ENCODE measurements around the gene ETNK2. TPM values are rescaled to one million over a fixed set of nuclear protein-coding genes. Genes with fewer than 3 reads are reported as not detected.

The ETNK2 gene
- 10 to 100 TPM in 1 of 4 donors, 1 to 10 TPM in 2, under 1 TPM in 1; 0.22 to 52.6 (median 3.2) TPM for polyA plus RNA-seq
- long read RNA-seq, donor 1 = 0 reads
- long read RNA-seq, donor 2, partial matches to known transcripts = 0 of 3 reads
- long read RNA-seq, donor 2, other reads (novel, unspliced or antisense) = 0 of 3 reads
- long read RNA-seq, donor 3, partial matches to known transcripts = 5 of 8 reads
- long read RNA-seq, donor 3, other reads (novel, unspliced or antisense) = 0 of 8 reads
- long read RNA-seq, donor 4 = 0 reads
- long read RNA-seq, donor 5, partial matches to known transcripts = 0 of 1 reads
- long read RNA-seq, donor 5, other reads (novel, unspliced or antisense) = 0 of 1 reads
- long read RNA-seq, donor 6, transcript ETNK2-203 (8 exons, 2,434 nt) = major isoform, 5 of 5 reads
- long read RNA-seq, donor 6, partial matches to known transcripts = 0 of 5 reads
- long read RNA-seq, donor 6, other reads (novel, unspliced or antisense) = 0 of 5 reads
- long read RNA-seq, donor 7 = 0 reads
- long read RNA-seq, donor 8 = 0 reads
- long read RNA-seq, donor 9, partial matches to known transcripts = 0 of 2 reads
- long read RNA-seq, donor 9, other reads (novel, unspliced or antisense) = 0 of 2 reads
- long read RNA-seq, donor 10, partial matches to known transcripts = 0 of 5 reads
- long read RNA-seq, donor 10, other reads (novel, unspliced or antisense) = 0 of 5 reads

- H3K36me3 ChIP-seq (ENCODE audit: control insufficient read depth in 3 of 3, insufficient read depth in 2 of 3, low read depth in 1 of 3, low read length in 3 of 3) = peaks cover 0 to 15% (median 0%) of the 10 kb centered on the region in 3 donors
- H3K4me3 ChIP-seq (ENCODE audit: low read depth in 1 of 3, low read length in 3 of 3) = peak within 1 kb of the TSS; percentile 26 to 62 (median 56)
- H3K4me1 ChIP-seq (ENCODE audit: control insufficient read depth in 3 of 3, insufficient read depth in 2 of 3, low read depth in 1 of 3, low read length in 2 of 3) = peaks cover 0 to 35% (median 0%) of the 10 kb centered on the region in 3 donors
- H3K27ac ChIP-seq (ENCODE audit: low read depth in 1 of 3, low read length in 2 of 3) = peak within 1 kb of the TSS in 1 of 3 donors; percentile 57
- no peak for FAIRE-seq
- DNase-seq = peak in 1 of 2 donors; percentile 88
- no peaks in the 10 kb centered on the region for H3K9me3 ChIP-seq (ENCODE audit: control insufficient read depth in 2 of 2, insufficient read depth in 1 of 2, low read depth in 1 of 2, low read length in 1 of 2)
- 1 to 2% (median 2%) methylated on average over 43 to 94 of the region's 94 CpGs for WGBS, 3 donors
- H3K27me3 ChIP-seq (ENCODE audit: control insufficient read depth in 3 of 3, insufficient read depth in 3 of 3, low read length in 3 of 3) = no peaks in the 10 kb centered on the region
Measured at GRCh38 chr1:204151552-204152309, at the start of gene ETNK2. ETNK2 (minus strand) TSS chr1:204152044; CDS start chr1:204151852, 192 bp downstream.

GRCh38 chr1:204201348-204202040, 49.6 kb upstream of the ETNK2 start:
- Histone ChIP-seq H3K27ac (ENCODE audit: low read depth in 1 of 3, low read length in 2 of 3) (no peak overlapping the region), H3K36me3 (ENCODE audit: control insufficient read depth in 3 of 3, insufficient read depth in 2 of 3, low read depth in 1 of 3, low read length in 3 of 3) (peaks cover 0 to 55% (median 0%) of the 10 kb centered on the region in 3 donors), H3K9me3 (ENCODE audit: control insufficient read depth in 2 of 2, insufficient read depth in 1 of 2, low read depth in 1 of 2, low read length in 1 of 2) (no peaks in the 10 kb centered on the region), H3K4me3 (ENCODE audit: low read depth in 1 of 3, low read length in 3 of 3) (no peak overlapping the region), H3K27me3 (ENCODE audit: control insufficient read depth in 3 of 3, insufficient read depth in 3 of 3, low read length in 3 of 3) (no peaks in the 10 kb centered on the region), H3K4me1 (ENCODE audit: control insufficient read depth in 3 of 3, insufficient read depth in 2 of 3, low read depth in 1 of 3, low read length in 2 of 3) (peaks cover 0 to 31% (median 0%) of the 10 kb centered on the region in 3 donors)
- WGBS, 3 donors = 80 to 87% (median 86%) methylated on average over 12 of the region's 12 CpGs
- FAIRE-seq (no peak), DNase-seq (no peak)

GRCh38 chr1:204199579-204199978, 47.7 kb upstream of the ETNK2 start:
- H3K36me3 ChIP-seq (ENCODE audit: control insufficient read depth in 3 of 3, insufficient read depth in 2 of 3, low read depth in 1 of 3, low read length in 3 of 3) = peaks cover 0 to 58% (median 0%) of the 10 kb centered on the region in 3 donors
- 79 to 82% (median 79%) methylated on average over 9 of the region's 9 CpGs for WGBS, 3 donors
- H3K4me1 ChIP-seq (ENCODE audit: control insufficient read depth in 3 of 3, insufficient read depth in 2 of 3, low read depth in 1 of 3, low read length in 2 of 3) = peaks cover 0 to 40% (median 0%) of the 10 kb centered on the region in 3 donors
- no peaks in the 10 kb centered on the region for H3K27me3 ChIP-seq (ENCODE audit: control insufficient read depth in 3 of 3, insufficient read depth in 3 of 3, low read length in 3 of 3)
- no peaks in the 10 kb centered on the region for H3K9me3 ChIP-seq (ENCODE audit: control insufficient read depth in 2 of 2, insufficient read depth in 1 of 2, low read depth in 1 of 2, low read length in 1 of 2)
- H3K27ac ChIP-seq (ENCODE audit: low read depth in 1 of 3, low read length in 2 of 3) = no peak overlapping the region
- no peak overlapping the region for H3K4me3 ChIP-seq (ENCODE audit: low read depth in 1 of 3, low read length in 3 of 3)
- FAIRE-seq (no peak), DNase-seq (no peak)

GRCh38 chr1:204198348-204199340, 46.8 kb upstream of the ETNK2 start:
- DNase-seq = peak; percentile 47 to 69
- peaks cover 0 to 49% (median 0%) of the 10 kb centered on the region in 3 donors for H3K4me1 ChIP-seq (ENCODE audit: control insufficient read depth in 3 of 3, insufficient read depth in 2 of 3, low read depth in 1 of 3, low read length in 2 of 3)
- H3K9me3 ChIP-seq (ENCODE audit: control insufficient read depth in 2 of 2, insufficient read depth in 1 of 2, low read depth in 1 of 2, low read length in 1 of 2) = no peaks in the 10 kb centered on the region
- WGBS, 3 donors = 40 to 55% (median 50%) methylated on average over 18 of the region's 18 CpGs
- peaks cover 0 to 57% (median 0%) of the 10 kb centered on the region in 3 donors for H3K36me3 ChIP-seq (ENCODE audit: control insufficient read depth in 3 of 3, insufficient read depth in 2 of 3, low read depth in 1 of 3, low read length in 3 of 3)
- H3K4me3 ChIP-seq (ENCODE audit: low read depth in 1 of 3, low read length in 3 of 3) = no peak overlapping the region
- no peak for FAIRE-seq
- no peaks in the 10 kb centered on the region for H3K27me3 ChIP-seq (ENCODE audit: control insufficient read depth in 3 of 3, insufficient read depth in 3 of 3, low read length in 3 of 3)
- H3K27ac ChIP-seq (ENCODE audit: low read depth in 1 of 3, low read length in 2 of 3) = peak overlapping the region in 1 of 3 donors; percentile 51

GRCh38 chr1:204197068-204197467, 45.2 kb upstream of the ETNK2 start:
- H3K36me3 ChIP-seq (ENCODE audit: control insufficient read depth in 3 of 3, insufficient read depth in 2 of 3, low read depth in 1 of 3, low read length in 3 of 3) = peaks cover 0 to 44% (median 0%) of the 10 kb centered on the region in 3 donors
- H3K9me3 ChIP-seq (ENCODE audit: control insufficient read depth in 2 of 2, insufficient read depth in 1 of 2, low read depth in 1 of 2, low read length in 1 of 2) = no peaks in the 10 kb centered on the region
- H3K4me1 ChIP-seq (ENCODE audit: control insufficient read depth in 3 of 3, insufficient read depth in 2 of 3, low read depth in 1 of 3, low read length in 2 of 3) = peaks cover 0 to 63% (median 0%) of the 10 kb centered on the region in 3 donors
- H3K27ac ChIP-seq (ENCODE audit: low read depth in 1 of 3, low read length in 2 of 3) = no peak overlapping the region
- DNase-seq (no peak), FAIRE-seq (no peak)
- no peak overlapping the region for H3K4me3 ChIP-seq (ENCODE audit: low read depth in 1 of 3, low read length in 3 of 3)
- no peaks in the 10 kb centered on the region for H3K27me3 ChIP-seq (ENCODE audit: control insufficient read depth in 3 of 3, insufficient read depth in 3 of 3, low read length in 3 of 3)
- 79 to 85% (median 84%) methylated on average over 5 of the region's 5 CpGs for WGBS, 3 donors

GRCh38 chr1:204196068-204196795, 44.4 kb upstream of the ETNK2 start, which contains the start of gene KISS1:
KISS1 (minus strand) TSS chr1:204196491; CDS start chr1:204192876, 3,615 bp downstream.
- Histone ChIP-seq H3K27me3 (ENCODE audit: control insufficient read depth in 3 of 3, insufficient read depth in 3 of 3, low read length in 3 of 3) (no peaks in the 10 kb centered on the region), H3K4me3 (ENCODE audit: low read depth in 1 of 3, low read length in 3 of 3) (no peak within 1 kb of the TSS), H3K9me3 (ENCODE audit: control insufficient read depth in 2 of 2, insufficient read depth in 1 of 2, low read depth in 1 of 2, low read length in 1 of 2) (no peaks in the 10 kb centered on the region), H3K4me1 (ENCODE audit: control insufficient read depth in 3 of 3, insufficient read depth in 2 of 3, low read depth in 1 of 3, low read length in 2 of 3) (peaks cover 0 to 72% (median 0%) of the 10 kb centered on the region in 3 donors), H3K36me3 (ENCODE audit: control insufficient read depth in 3 of 3, insufficient read depth in 2 of 3, low read depth in 1 of 3, low read length in 3 of 3) (peaks cover 0 to 37% (median 0%) of the 10 kb centered on the region in 3 donors), H3K27ac (ENCODE audit: low read depth in 1 of 3, low read length in 2 of 3) (no peak within 1 kb of the TSS)
- DNase-seq (no peak), FAIRE-seq (no peak)
- 53 to 60% (median 57%) methylated on average over 17 to 18 of the region's 18 CpGs for WGBS, 3 donors

Data from small intestine (tissue), 16 donors.